Chondrocyte (in vitro differentiated cells): ENCODE measurements around the gene PANX3. TPM values are rescaled to one million over a fixed set of nuclear protein-coding genes. Genes with fewer than 3 reads are reported as not detected.

Experiments
- DNase-seq: peaks from one replicate; pipeline ENCODE4 v3.0.0; 2021; ENCODE audit warnings: mixed read lengths, low spot score
- H3K27ac Mint-ChIP-seq: one replicate; pipeline ENCODE4 v1.8.0; 2021; ENCODE audit warnings: mild to moderate bottlenecking, moderate library complexity, mixed read lengths; ENCODE audit not compliant: unreplicated experiment
- H3K27me3 Mint-ChIP-seq: 2 replicates; pipeline ENCODE4 v1.8.0; 2021; ENCODE audit warnings: low read depth, mixed read lengths
- H3K36me3 Mint-ChIP-seq: 2 replicates; pipeline ENCODE4 v1.8.0; 2021; ENCODE audit warnings: low read depth, mixed read lengths
- H3K4me1 Mint-ChIP-seq: 2 replicates; pipeline ENCODE4 v1.8.0; 2021; ENCODE audit warnings: low read depth, mild to moderate bottlenecking, mixed read lengths
- H3K4me3 Mint-ChIP-seq: one replicate; pipeline ENCODE4 v1.8.0; 2021; ENCODE audit warnings: mild to moderate bottlenecking, moderate library complexity, mixed read lengths; ENCODE audit not compliant: unreplicated experiment
- H3K9me3 Mint-ChIP-seq: 2 replicates; pipeline ENCODE4 v1.8.0; 2021; ENCODE audit warnings: low read depth, mixed read lengths
- total RNA-seq: library from RNA; stranded (reverse); gene quantifications from 3 replicates; pipeline ENCODE4 v1.2.1, GENCODE V29; 2021
- TF ChIP-seq, protein P1 (sequence below): fragments of 200-600 bp; sonication (generic); IDR thresholded peaks from 2 replicates; pipeline ENCODE4 v1.5.0; 2021; ENCODE audit warnings: antibody characterized with exemption, mild to moderate bottlenecking, moderate library complexity

PANX3 gene
- total RNA-seq, 1 donor from 2014 or later = not detected

DNA sequence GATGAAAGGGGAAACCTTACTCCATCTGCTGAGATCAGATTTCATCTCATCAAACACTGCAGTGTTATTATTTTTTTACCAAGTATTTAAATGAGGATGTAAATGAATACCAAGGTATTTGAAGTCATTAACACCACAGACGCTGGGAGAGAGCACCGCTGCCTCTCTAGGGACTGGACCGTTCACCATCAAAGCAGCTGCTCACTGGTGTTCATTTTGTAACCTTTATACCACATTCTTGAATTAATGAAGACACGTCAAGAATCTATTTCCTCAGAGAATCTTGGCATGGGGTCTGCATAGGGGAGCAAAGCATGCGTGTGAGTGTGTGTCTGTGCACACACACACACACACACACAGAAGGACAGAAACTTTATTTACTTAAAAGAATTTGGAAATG is 46.7 kb downstream of the PANX3 start:
- Mint-ChIP-seq H3K27me3 (no peaks in the 10 kb centered on the region), H3K27ac (no peak overlapping the region), H3K36me3 (peaks cover 7% of the 10 kb centered on the region), H3K4me3 (no peak overlapping the region), H3K4me1 (peaks cover 12% of the 10 kb centered on the region), H3K9me3 (no peaks in the 10 kb centered on the region)
- no peak for DNase-seq
- TF ChIP-seq, protein P1, sequence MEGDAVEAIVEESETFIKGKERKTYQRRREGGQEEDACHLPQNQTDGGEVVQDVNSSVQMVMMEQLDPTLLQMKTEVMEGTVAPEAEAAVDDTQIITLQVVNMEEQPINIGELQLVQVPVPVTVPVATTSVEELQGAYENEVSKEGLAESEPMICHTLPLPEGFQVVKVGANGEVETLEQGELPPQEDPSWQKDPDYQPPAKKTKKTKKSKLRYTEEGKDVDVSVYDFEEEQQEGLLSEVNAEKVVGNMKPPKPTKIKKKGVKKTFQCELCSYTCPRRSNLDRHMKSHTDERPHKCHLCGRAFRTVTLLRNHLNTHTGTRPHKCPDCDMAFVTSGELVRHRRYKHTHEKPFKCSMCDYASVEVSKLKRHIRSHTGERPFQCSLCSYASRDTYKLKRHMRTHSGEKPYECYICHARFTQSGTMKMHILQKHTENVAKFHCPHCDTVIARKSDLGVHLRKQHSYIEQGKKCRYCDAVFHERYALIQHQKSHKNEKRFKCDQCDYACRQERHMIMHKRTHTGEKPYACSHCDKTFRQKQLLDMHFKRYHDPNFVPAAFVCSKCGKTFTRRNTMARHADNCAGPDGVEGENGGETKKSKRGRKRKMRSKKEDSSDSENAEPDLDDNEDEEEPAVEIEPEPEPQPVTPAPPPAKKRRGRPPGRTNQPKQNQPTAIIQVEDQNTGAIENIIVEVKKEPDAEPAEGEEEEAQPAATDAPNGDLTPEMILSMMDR = no peak

GRCh38 chr11:124658501-124658900 is 47.3 kb downstream of the PANX3 start:
- Mint-ChIP-seq H3K9me3 (no peaks in the 10 kb centered on the region), H3K27ac (no peak overlapping the region), H3K4me3 (no peak overlapping the region), H3K36me3 (peaks cover 4% of the 10 kb centered on the region), H3K4me1 (peaks cover 12% of the 10 kb centered on the region), H3K27me3 (no peaks in the 10 kb centered on the region)
- no peak for DNase-seq
- TF ChIP-seq, protein P1 = no peak

DNA sequence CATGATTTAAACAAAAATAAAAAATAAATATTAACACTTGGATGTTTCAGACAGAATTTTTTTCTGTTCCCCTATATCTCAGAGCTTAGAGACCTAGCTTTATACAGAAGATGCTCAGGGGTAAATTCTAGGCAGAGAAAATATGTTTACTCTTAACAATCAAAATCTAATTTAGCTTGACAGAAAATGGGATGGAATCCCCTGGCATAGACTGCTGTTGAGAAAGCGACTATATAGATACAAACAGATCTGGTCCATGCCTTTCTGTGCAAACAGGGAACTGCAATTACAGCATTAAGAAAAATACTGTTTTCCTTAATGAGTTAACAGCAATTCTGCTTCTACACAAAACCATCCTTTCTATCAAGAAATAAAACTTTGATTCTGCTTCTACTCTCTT is 47.8 kb downstream of the PANX3 start:
- Mint-ChIP-seq H3K9me3 (no peaks in the 10 kb centered on the region), H3K4me1 (peaks cover 12% of the 10 kb centered on the region), H3K27me3 (no peaks in the 10 kb centered on the region), H3K4me3 (no peak overlapping the region), H3K27ac (no peak overlapping the region), H3K36me3 (peaks cover 2% of the 10 kb centered on the region)
- no peak for DNase-seq
- TF ChIP-seq, protein P1 = no peak

DNA sequence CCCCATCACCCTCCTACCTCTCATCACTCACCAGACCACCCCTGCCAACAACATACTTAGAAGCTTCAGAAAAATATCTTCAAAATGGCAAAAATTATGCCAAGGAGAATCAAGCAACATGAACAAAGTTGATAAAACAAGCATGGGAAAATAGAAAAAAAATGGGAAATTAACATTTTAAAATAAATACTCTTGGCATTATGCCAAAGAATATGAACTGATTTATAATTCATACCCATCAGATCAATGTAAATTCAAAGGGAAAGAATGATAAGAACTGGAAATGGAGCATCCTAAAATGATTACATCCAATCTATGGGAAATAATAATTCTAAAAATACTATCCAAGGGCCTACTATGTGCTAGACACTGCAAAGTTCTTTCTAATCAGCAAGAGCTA is 50.3 kb downstream of the PANX3 start:
- Mint-ChIP-seq H3K4me1 (peaks cover 12% of the 10 kb centered on the region), H3K27ac (no peak overlapping the region), H3K4me3 (no peak overlapping the region), H3K27me3 (no peaks in the 10 kb centered on the region), H3K36me3 (peaks cover 4% of the 10 kb centered on the region), H3K9me3 (no peaks in the 10 kb centered on the region)
- DNase-seq = no peak
- TF ChIP-seq, protein P1 = no peak

GRCh38 chr11:124662106-124662505 is 50.9 kb downstream of the PANX3 start:
- Mint-ChIP-seq H3K36me3 (peaks cover 4% of the 10 kb centered on the region), H3K27me3 (no peaks in the 10 kb centered on the region)

More at GRCh38 chr11:124662106-124662505, 50.9 kb downstream of the PANX3 start:
- peaks cover 9% of the 10 kb centered on the region for H3K4me1 Mint-ChIP-seq
- no peaks in the 10 kb centered on the region for H3K9me3 Mint-ChIP-seq
- DNase-seq = no peak
- H3K4me3 Mint-ChIP-seq = no peak overlapping the region
- TF ChIP-seq, protein P1 = no peak
- no peak overlapping the region for H3K27ac Mint-ChIP-seq
